Measurements from ENCODE around the gene CNKSR3. TPM values are rescaled to one million over a fixed set of nuclear protein-coding genes. Genes with fewer than 3 reads are reported as not detected.

CNKSR3 gene
- total RNA-seq, 2 donors from 2014 or later: 13.1 to 31.5 TPM

- H3K9me3 ChIP-seq: no peaks in the 10 kb centered on the region
- no peaks in the 10 kb centered on the region for H3K27me3 ChIP-seq
- no peaks in the 10 kb centered on the region for H3K4me1 ChIP-seq
- no peak for TF ChIP-seq CTCF (IDR thresholded peaks at IDR 0.05)
- H3K9ac ChIP-seq (ENCODE audit: low read depth in 2 of 2, low read length in 2 of 2): no peak overlapping the region
- no peaks in the 10 kb centered on the region for H3K36me3 ChIP-seq
- H3K27ac ChIP-seq: no peak overlapping the region
- intact Hi-C loops (cut with DNase I): no loop called here
- H3K4me3 ChIP-seq: no peak overlapping the region
- DNase-seq: no peak
Measured at GRCh38 chr6:154457881-154458284, 52.6 kb downstream of the CNKSR3 start.

GRCh38 chr6:154457046-154457713, 53.3 kb downstream of the CNKSR3 start:
- Histone ChIP-seq H3K36me3 (no peaks in the 10 kb centered on the region), H3K4me1 (no peaks in the 10 kb centered on the region), H3K4me3 (no peak overlapping the region), H3K9me3 (no peaks in the 10 kb centered on the region), H3K9ac (ENCODE audit: low read depth in 2 of 2, low read length in 2 of 2) (no peak overlapping the region), H3K27ac (no peak overlapping the region), H3K27me3 (no peaks in the 10 kb centered on the region)
- TF ChIP-seq CTCF (IDR thresholded peaks at IDR 0.05): no peak
- no peak for DNase-seq
- intact Hi-C loops (cut with DNase I): no loop called here

GRCh38 chr6:154453329-154453728, 57.2 kb downstream of the CNKSR3 start:
- no peak for TF ChIP-seq CTCF (IDR thresholded peaks at IDR 0.05)

GRCh38 chr6:154450498-154450897, 60.0 kb downstream of the CNKSR3 start:
- Histone ChIP-seq H3K4me3 (no peak overlapping the region), H3K36me3 (no peaks in the 10 kb centered on the region), H3K27me3 (no peaks in the 10 kb centered on the region), H3K4me1 (no peaks in the 10 kb centered on the region), H3K9ac (ENCODE audit: low read depth in 2 of 2, low read length in 2 of 2) (no peak overlapping the region), H3K27ac (no peak overlapping the region), H3K9me3 (no peaks in the 10 kb centered on the region)
- no peak for TF ChIP-seq CTCF (IDR thresholded peaks at IDR 0.05)
- intact Hi-C loops (cut with DNase I): no loop called here
- DNase-seq: no peak

More at GRCh38 chr6:154453329-154453728, 57.2 kb downstream of the CNKSR3 start:
- Histone ChIP-seq H3K4me1 (no peaks in the 10 kb centered on the region), H3K9ac (ENCODE audit: low read depth in 2 of 2, low read length in 2 of 2) (no peak overlapping the region), H3K27me3 (no peaks in the 10 kb centered on the region), H3K36me3 (no peaks in the 10 kb centered on the region), H3K27ac (no peak overlapping the region), H3K4me3 (no peak overlapping the region), H3K9me3 (no peaks in the 10 kb centered on the region)
- intact Hi-C loops (cut with DNase I): no loop called here
- no peak for DNase-seq

- intact Hi-C loops (cut with DNase I): no loop called here
- TF ChIP-seq CTCF (IDR thresholded peaks at IDR 0.05): no peak
- no peak for DNase-seq
Measured at GRCh38 chr6:154448448-154449096, 61.9 kb downstream of the CNKSR3 start.

More at GRCh38 chr6:154448448-154449096, 61.9 kb downstream of the CNKSR3 start:
- no peak overlapping the region for H3K4me3 ChIP-seq
- H3K27me3 ChIP-seq: no peaks in the 10 kb centered on the region
- H3K27ac ChIP-seq: peak overlapping the region; percentile 19
- H3K9me3 ChIP-seq: no peaks in the 10 kb centered on the region
- no peaks in the 10 kb centered on the region for H3K36me3 ChIP-seq
- no peaks in the 10 kb centered on the region for H3K4me1 ChIP-seq
- H3K9ac ChIP-seq (ENCODE audit: low read depth in 2 of 2, low read length in 2 of 2): no peak overlapping the region
